Ishikawa (cell line): Measurements from ENCODE around the gene MYO5A.

ENCODE experiments used
- MAX ChIP-seq: IDR thresholded peaks from 2 replicates; pipeline ENCODE4 v1.6.1; 2012
- TAF1 ChIP-seq: IDR thresholded peaks from 2 replicates; pipeline ENCODE4 v1.6.1; 2012; ENCODE audit warnings: low read depth, mild to moderate bottlenecking
- ZBTB7A ChIP-seq: IDR thresholded peaks from 2 replicates; pipeline ENCODE4 v1.6.1; 2012; ENCODE audit warnings: low read depth

DNA sequence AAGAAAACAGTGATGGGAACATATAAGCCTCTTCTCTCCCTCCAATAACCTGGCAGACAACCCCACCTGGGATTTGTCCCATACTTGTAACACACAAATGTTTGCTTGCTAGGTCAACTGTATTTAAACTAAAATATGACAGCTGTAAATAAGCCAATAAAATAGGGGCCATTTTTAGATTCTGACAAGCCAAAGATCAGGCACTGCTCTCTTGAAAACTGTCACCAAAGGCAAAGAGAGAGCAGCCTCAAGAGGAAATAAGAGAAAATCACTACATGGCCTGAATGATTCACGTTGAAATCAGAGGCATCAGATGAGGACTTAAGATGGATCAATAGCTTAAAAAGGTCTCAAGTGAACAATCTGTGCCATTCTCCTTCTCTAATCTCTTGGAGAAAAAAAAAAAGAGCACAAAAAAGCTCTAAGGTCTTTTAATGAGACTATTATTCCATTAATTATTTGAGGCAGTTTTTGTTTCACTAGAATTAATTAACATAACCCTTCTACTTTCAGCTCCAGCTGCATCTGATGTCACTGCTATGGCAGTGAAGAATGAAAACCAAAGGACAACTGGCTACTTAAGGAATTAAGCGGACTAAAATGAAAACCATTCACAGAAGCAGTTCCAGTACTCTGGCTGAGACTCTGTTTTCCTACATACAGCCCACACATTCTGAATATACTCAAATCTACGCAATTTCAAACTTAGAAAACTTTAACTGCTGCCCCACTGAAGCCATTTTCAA lies 19.0 kb downstream of the MYO5A start:
- TF ChIP-seq ZBTB7A: no peak
- TF ChIP-seq MAX: no peak
- no peak for TF ChIP-seq TAF1
